ENCODE results near the gene BTBD1.
A peak's percentile ranks its signal among the peaks of the same experiment; 100 is the strongest.

Gene BTBD1

DNA sequence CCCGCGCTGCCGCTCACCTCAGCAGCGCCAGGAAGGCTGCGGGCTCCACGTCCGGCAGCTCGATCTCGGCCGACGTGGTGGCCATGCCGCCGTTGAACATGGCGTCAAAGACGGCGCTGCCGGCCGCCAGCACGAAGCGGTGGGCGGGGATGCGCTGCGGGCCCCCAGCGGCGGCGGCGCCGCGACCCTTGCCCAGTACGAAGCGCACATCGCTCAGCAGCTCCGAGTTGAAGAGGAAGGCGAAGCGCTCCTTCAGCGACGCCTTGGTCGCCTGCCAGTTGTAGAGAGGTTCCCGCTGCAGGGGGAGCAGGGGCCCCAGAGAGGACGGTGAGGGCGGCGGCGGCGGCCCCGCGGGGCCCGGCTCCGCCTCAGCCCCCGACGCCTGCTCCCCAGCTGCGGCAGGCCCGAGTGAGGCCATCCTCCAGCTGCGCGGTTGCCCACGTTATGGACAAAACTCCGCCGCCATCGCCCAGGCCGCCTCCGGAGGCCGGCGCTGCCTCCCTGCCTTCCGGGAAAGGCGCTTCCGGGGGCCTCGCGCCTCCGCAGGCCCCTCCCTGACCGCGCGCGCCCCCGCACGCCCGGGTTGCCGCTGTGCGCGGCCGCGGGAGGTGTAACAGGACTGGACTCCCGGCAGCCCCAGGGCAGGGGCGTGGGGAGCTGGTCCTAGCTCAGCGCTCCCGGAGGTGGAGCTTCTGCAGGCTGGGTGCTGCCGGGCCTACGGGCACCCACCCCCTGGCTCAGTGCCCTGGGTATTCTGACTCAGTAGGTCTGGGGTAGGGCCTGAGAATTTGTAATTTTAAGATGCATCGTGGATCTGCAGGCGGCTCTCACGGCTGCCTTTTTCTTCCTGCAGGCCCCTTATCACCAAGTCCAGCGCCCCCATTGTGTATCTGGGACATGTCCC, at the start of gene BTBD1:
Gene BTBD1 (minus strand): TSS at position 519 of the 904 bp plus-strand sequence. CDS start 101 bp downstream, at position 418.
- DNase-seq (ENCODE audit: low read depth), result peak; percentile 97
- peak within 1 kb of the TSS; percentile 94 for H3K4me3 ChIP-seq (ENCODE audit: low read length)
- TF ChIP-seq, protein P1, sequence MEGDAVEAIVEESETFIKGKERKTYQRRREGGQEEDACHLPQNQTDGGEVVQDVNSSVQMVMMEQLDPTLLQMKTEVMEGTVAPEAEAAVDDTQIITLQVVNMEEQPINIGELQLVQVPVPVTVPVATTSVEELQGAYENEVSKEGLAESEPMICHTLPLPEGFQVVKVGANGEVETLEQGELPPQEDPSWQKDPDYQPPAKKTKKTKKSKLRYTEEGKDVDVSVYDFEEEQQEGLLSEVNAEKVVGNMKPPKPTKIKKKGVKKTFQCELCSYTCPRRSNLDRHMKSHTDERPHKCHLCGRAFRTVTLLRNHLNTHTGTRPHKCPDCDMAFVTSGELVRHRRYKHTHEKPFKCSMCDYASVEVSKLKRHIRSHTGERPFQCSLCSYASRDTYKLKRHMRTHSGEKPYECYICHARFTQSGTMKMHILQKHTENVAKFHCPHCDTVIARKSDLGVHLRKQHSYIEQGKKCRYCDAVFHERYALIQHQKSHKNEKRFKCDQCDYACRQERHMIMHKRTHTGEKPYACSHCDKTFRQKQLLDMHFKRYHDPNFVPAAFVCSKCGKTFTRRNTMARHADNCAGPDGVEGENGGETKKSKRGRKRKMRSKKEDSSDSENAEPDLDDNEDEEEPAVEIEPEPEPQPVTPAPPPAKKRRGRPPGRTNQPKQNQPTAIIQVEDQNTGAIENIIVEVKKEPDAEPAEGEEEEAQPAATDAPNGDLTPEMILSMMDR (conservative IDR thresholded peaks at IDR 0.05; ENCODE audit: low read length), result peak; percentile 13

DNA sequence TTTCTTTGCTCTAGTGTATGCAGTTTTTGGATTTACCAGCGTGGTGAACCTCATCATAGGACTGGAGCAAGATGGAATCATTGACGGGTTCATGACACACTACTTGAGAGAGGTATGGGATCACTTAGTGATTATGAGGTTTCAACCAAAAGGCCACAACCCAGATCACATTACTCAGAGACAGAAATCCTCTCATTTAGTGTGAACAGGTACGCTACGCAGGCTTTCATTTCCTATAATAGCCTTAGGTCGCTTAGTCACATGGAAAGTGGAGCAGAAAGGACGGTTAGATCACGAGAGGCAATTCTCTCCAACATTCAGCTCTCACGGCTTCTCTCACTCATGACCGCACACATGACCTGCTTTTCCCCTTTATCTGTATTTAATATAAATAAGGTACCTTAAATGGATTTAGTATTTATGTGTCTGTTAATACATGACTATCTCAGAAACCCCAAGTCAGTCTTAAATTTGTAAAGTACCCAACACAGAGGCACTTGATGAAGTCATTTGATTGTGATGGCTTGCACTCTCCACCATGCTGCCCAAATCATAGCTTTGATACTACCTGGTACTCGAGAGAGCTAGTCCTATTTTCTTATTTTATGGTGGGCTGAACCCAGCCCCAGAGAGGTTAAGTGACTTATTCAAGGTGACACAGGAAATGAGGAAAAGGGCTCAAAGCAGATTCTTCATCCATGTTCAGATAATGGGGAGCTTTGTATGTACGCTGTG, 48.9 kb upstream of the BTBD1 start:
- no peak overlapping the region for H3K4me3 ChIP-seq (ENCODE audit: low read length)
- DNase-seq (ENCODE audit: low read depth), result no peak
- TF ChIP-seq, protein P1 (conservative IDR thresholded peaks at IDR 0.05; ENCODE audit: low read length), result no peak

DNA sequence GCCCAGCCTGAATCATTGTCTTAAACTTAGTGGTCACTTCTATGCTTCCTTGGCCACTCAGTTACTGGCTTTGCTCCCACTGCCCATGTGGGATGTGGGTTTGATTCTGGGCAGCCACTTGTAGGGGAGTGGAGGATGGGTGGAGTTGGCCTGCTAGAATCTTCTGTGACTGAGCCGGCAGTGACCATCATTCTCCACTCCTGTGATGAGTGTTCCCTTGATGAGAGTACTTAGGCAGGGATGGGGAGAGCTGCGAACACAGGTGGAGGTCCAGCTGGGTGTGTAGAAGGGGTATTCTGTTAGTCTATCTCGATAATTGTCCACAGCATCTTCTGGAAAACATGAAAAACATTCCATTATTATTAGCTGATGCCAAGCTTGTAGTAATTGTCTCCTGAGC, 48.4 kb upstream of the BTBD1 start:
- TF ChIP-seq, protein P1 (conservative IDR thresholded peaks at IDR 0.05; ENCODE audit: low read length), result no peak

DNA sequence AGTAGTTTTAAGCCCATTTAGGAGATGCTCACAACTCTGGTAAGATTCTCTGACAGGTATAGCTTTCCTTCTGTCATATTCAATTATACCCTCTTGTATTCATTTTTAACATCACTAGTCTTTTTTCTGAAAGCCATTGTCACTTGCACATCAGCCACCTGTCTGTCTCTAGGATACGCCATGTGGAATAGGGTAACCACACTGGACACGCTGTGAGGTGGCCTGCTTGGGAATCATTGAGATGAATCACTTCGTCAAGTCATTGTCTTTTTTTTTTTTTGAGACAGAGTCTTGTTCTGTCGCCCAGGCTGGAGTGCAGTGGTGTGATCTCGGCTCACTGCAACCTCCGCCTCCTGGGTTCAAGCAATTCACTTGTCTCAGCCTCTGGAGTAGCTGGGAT, 47.8 kb upstream of the BTBD1 start:
- DNase-seq (ENCODE audit: low read depth), result no peak
- TF ChIP-seq, protein P1 (conservative IDR thresholded peaks at IDR 0.05; ENCODE audit: low read length), result no peak
- no peak overlapping the region for H3K4me3 ChIP-seq (ENCODE audit: low read length)

More for the DNA sequence above, 48.4 kb upstream of the BTBD1 start:
- no peak overlapping the region for H3K4me3 ChIP-seq (ENCODE audit: low read length)
- DNase-seq (ENCODE audit: low read depth), result no peak

DNA sequence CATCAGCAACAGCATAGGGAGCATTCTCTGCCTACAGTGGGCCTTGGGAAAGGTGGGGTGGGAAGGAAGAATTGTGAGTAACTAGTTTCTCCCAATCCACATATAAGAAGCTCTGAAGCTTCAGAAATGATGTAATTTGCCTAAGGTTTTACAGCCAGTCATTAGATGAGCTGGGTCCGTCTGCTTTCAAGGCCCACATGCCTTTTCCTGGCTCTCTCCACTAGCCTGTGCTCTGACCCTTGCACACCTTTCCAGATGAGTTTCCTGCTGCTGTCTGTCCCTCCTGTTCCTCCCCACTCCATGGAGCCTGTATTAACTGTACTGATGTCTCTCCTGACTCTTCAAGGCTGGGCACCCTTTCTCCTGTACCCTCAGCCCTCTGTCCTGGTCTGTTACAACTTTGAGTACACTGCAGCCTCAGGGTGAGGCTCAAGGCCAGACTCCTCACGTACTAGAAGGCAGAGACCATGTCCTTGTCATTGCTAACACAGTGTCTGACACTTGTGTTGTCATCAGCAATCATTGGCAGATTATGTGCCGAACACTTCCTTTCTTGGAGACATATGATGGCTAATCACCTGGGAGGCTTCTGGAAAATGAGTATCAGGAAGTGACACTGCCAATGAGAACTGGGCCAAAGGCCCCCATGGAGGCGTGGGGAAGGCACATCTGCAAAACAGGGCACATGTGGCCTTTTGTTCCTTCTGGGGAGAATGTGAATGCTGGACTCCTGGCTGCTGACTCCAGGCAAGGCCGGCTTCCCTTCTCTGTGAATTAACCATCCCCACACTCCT, 47.0 kb upstream of the BTBD1 start:
- no peak for DNase-seq (ENCODE audit: low read depth)
- no peak overlapping the region for H3K4me3 ChIP-seq (ENCODE audit: low read length)
- TF ChIP-seq, protein P1 (conservative IDR thresholded peaks at IDR 0.05; ENCODE audit: low read length), result no peak

DNA sequence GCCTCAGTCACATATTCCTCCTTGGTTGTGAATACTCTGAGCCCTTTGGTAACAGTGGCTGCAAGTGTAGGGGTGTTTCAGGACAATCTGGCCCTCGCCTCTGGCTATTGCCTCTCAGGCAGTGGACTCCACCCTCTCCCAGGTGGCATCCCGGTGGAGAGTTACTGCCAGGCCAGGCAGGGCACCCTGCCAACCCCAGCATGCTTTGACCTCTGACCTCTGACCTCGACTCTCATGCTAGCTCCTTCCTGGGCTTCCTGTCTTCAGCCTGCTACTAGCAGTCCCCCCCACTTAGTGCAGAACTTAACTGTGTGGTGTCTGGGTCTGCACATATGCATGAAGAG, 45.9 kb upstream of the BTBD1 start:
- DNase-seq (ENCODE audit: low read depth), result no peak
- H3K4me3 ChIP-seq (ENCODE audit: low read length), result no peak overlapping the region
- TF ChIP-seq, protein P1 (conservative IDR thresholded peaks at IDR 0.05; ENCODE audit: low read length), result no peak
